Stimulated activated CD4-positive, alpha-beta T cell treated with anti-CD3 and anti-CD28 coated beads, Interleukin-2, amount 100 ng/mL, for 4 hours (primary cell): ENCODE data around the gene DLEC1.
A peak's percentile ranks its signal among the peaks of the same experiment; 100 is the strongest.

Experiments
- DNase-seq: peaks from one replicate; pipeline ENCODE4 v3.0.0-alpha.2; 2020; ENCODE audit warnings: low read depth

DLEC1 gene

GRCh38 chr3:38110314-38111050 is 71.5 kb downstream of the DLEC1 start:
- DNase-seq: no peak

- DNase-seq: no peak
Measured at GRCh38 chr3:38111201-38111600, 72.2 kb downstream of the DLEC1 start.

- DNase-seq: no peak
Measured at GRCh38 chr3:38111696-38112377, 72.8 kb downstream of the DLEC1 start.

- no peak for DNase-seq
Measured at GRCh38 chr3:38112378-38112761, 73.4 kb downstream of the DLEC1 start.

GRCh38 chr3:38114052-38114874 is 75.3 kb downstream of the DLEC1 start:
- DNase-seq: no peak

GRCh38 chr3:38114875-38115644 is 76.1 kb downstream of the DLEC1 start:
- no peak for DNase-seq

- DNase-seq: no peak
Measured at GRCh38 chr3:38115645-38116427, 76.8 kb downstream of the DLEC1 start.

- no peak for DNase-seq
Measured at GRCh38 chr3:38116471-38117162, 77.6 kb downstream of the DLEC1 start.

GRCh38 chr3:38117163-38117716 is 78.2 kb downstream of the DLEC1 start:
- DNase-seq: no peak

- DNase-seq: peak; percentile 56
Measured at GRCh38 chr3:38117748-38118420, 78.9 kb downstream of the DLEC1 start.

- DNase-seq: no peak
Measured at GRCh38 chr3:38118421-38119247, 79.6 kb downstream of the DLEC1 start.

GRCh38 chr3:38119248-38119544 is 80.2 kb downstream of the DLEC1 start:
- DNase-seq: no peak

- DNase-seq: no peak
Measured at GRCh38 chr3:38119821-38120692, 81.0 kb downstream of the DLEC1 start.

- no peak for DNase-seq
Measured at GRCh38 chr3:38120693-38121450, 81.9 kb downstream of the DLEC1 start.

GRCh38 chr3:38121451-38121831 is 82.4 kb downstream of the DLEC1 start:
- no peak for DNase-seq

GRCh38 chr3:38121832-38122461 is 82.9 kb downstream of the DLEC1 start:
- no peak for DNase-seq
